ENCODE measurements around the gene KCTD7.
"Not testable (repeated sequence)": the region's sequence is repeated elsewhere in the genome, so short reads cannot be mapped to it uniquely, and the experiment has no call there.

The KCTD7 gene

DNA sequence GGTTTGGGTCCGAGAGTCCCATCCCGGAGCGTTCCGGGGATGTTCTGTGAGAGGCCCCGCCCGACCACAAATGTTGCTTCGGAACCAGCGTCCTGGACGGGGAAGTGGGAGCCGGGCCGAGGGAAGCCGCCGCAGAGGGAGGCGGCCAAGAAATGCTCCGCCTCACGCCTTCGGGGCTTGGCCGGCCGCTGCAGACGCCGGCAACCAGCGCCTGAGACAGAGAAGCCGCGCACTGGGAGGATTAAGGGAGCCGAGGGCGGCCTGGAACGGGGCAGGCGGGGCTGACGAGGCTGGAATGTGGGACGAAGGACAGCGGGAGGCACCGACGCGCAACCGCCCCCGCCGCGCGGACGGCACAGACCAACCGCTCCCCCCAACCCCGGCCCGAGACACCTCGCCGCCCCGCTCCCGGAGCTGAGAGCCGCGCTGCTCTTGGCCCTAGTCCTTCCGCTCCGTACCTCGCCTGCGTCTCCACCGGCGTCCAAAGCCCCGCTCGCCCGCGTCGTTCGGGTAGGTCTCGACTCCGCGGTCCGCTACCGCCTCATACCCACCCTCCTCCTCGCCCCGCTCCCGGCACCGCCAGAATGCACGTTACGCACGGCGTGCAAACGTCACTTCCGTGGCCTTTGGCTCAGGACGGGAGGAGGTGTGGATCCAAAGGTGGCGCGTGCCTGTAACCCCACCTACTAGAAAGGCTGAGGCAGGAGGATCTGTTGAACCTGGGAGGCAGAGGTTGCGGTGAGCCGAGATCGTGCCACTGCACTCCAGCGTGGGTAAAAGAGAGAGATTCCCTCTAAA lies 36.7 kb upstream of the KCTD7 start:
- Histone ChIP-seq H3K27ac (peak overlapping the region; percentile 77 to 89 (median 83)), H3K4me1 (peaks cover 38 to 50% (median 46%) of the 10 kb centered on the region in 10 experiments), H3K4me2 (peak overlapping the region; percentile 80 to 97 (median 92)), H3K9ac (peak overlapping the region; percentile 83 to 97 (median 90)), H3K27me3 (no peaks in the 10 kb centered on the region), H4K20me1 (peaks cover 39 to 52% (median 48%) of the 10 kb centered on the region in 11 experiments), H3K9me3 (replicated peaks in 1 of 11) (peaks cover 0 to 16% (median 9%) of the 10 kb centered on the region in 11 experiments; a peak in 17 of 22 replicates), H3K36me3 (peaks cover 10 to 12% (median 11%) of the 10 kb centered on the region in 11 experiments; a peak in 19 of 22 replicates), H3K4me3 (peak overlapping the region; percentile 79 to 99 (median 96))
- TF ChIP-seq Cebpa-rat (IDR thresholded peaks at IDR 0.05), result no peak

DNA sequence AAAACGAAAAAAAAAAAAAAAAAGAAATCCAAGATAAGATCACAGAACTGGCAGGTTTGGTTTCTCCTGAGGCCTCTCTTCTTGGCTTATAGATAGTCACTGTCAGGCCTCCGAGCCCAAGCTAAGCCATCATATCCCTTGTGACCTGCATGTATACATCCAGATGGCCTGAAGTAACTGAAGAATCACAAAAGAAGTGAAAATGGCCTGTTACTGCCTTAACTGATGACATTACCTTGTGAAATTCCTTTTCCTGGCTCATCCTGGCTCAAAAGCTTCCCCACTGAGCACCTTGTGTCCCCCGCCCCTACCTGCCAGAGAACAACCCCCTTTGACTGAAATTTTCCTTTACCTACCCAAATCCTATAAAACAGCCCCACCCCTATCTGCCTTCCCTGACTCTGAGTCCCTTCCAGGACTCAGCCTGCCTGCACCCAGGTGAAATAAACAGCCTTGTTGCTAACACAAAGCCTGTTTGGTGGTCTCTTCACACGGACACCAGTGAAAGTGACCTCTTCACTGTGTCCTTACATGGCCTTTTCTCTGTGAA lies 36.0 kb upstream of the KCTD7 start:
- Histone ChIP-seq H4K20me1 (peaks cover 32 to 45% (median 42%) of the 10 kb centered on the region in 11 experiments), H3K4me1 (peaks cover 37 to 46% (median 44%) of the 10 kb centered on the region in 10 experiments), H3K9ac (peak overlapping the region; percentile 83 to 97 (median 90)), H3K4me3 (peak overlapping the region; percentile 79 to 99 (median 96)), H3K27ac (peak overlapping the region; percentile 77 to 89 (median 83)), H3K9me3 (replicated peaks in 1 of 11) (peaks cover 0 to 16% (median 9%) of the 10 kb centered on the region in 11 experiments; a peak in 17 of 22 replicates), H3K4me2 (peak overlapping the region; percentile 80 to 97 (median 92))
- H3K36me3 ChIP-seq, H3K27me3 ChIP-seq: not testable (repeated sequence)

DNA sequence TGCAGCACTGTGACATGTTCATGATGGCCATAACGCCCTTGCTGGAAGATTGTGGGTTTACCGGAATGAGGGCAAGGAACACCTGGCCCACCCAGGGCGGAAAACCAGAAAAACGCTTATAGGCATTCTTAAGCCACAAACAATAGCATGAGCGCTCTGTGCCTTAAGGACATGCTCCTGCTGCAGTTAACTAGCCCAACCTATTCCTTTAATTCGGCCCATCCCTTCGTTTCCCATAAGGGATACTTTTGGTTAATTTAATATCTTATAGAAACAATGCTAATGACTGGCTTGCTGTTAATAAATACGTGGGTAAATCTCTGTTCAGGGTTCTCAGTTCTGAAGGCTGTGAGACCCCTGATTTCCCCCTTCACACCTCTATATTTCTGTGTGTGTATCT lies 34.6 kb upstream of the KCTD7 start:
- H3K4me3 ChIP-seq, H3K27ac ChIP-seq, H3K4me2 ChIP-seq, H3K27me3 ChIP-seq, H3K9ac ChIP-seq, H3K36me3 ChIP-seq: not testable (repeated sequence)
- H3K9me3 ChIP-seq (replicated peaks in 1 of 11), result peaks cover 0 to 16% (median 9%) of the 10 kb centered on the region in 11 experiments; a peak in 17 of 22 replicates
- peaks cover 28 to 32% (median 30%) of the 10 kb centered on the region in 10 experiments for H3K4me1 ChIP-seq
- peaks cover 18 to 31% (median 27%) of the 10 kb centered on the region in 11 experiments; a peak in 21 of 22 replicates for H4K20me1 ChIP-seq

DNA sequence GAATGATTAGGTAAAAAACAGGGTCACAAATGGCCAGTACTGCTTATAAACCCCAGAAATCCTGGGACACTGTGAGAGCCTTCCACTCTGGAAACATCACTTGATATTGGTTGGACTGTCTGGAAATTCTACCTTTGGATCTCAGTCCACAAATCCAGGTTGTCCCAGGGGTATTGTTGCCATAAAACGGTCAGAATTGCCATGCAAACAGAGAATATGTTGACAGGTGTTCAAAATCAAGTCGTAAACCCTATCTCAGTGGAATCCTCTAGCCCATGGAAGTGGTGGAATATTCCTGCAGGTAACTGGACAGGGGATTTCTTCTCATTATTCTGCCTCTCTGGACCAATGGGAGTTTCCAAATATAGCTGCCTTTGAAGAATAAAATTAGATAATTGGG lies 31.2 kb upstream of the KCTD7 start:
- TF ChIP-seq Cebpa-rat (IDR thresholded peaks at IDR 0.05), result no peak
- H3K4me1 ChIP-seq, result peaks cover 6 to 11% (median 8%) of the 10 kb centered on the region in 10 experiments

DNA sequence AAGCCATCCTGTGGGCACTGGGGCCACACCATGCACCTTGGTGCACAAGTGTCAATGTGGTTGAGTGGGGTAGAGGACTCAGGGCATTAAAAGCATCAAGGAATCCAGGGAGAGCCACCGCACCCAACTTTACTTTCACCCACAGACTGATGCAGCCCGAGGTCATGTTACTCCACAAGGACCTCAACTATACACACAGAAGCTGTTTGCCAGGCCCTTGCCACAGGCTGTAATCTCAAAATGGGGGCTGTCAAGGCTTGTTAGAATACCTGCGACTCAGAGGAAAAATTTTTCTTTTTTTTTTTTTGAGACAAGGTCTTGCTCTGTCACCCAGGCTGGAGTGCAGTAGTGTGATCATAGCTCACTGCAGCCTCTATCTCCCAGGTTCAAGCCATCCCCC lies 26.5 kb upstream of the KCTD7 start:
- no peak overlapping the region for H3K4me3 ChIP-seq
- TF ChIP-seq Cebpa-rat (IDR thresholded peaks at IDR 0.05), result no peak
- H3K9me3 ChIP-seq (replicated peaks in 1 of 11), result peaks cover 0 to 12% (median 7%) of the 10 kb centered on the region in 11 experiments; a peak in 10 of 22 replicates
- H4K20me1 ChIP-seq, result no peaks in the 10 kb centered on the region
- no peaks in the 10 kb centered on the region for H3K36me3 ChIP-seq
- no peak overlapping the region for H3K9ac ChIP-seq
- no peaks in the 10 kb centered on the region for H3K4me1 ChIP-seq
- H3K27me3 ChIP-seq, result no peaks in the 10 kb centered on the region
- H3K27ac ChIP-seq, result no peak overlapping the region
- no peak overlapping the region for H3K4me2 ChIP-seq

More for the DNA sequence above, 31.2 kb upstream of the KCTD7 start:
- Histone ChIP-seq H3K36me3 (no peaks in the 10 kb centered on the region), H3K9ac (no peak overlapping the region), H3K27ac (no peak overlapping the region), H3K4me2 (no peak overlapping the region), H3K27me3 (no peaks in the 10 kb centered on the region), H3K4me3 (no peak overlapping the region), H4K20me1 (no peaks in the 10 kb centered on the region), H3K9me3 (replicated peaks in 1 of 11) (peaks cover 4 to 27% (median 17%) of the 10 kb centered on the region in 11 experiments; a peak in 18 of 22 replicates)

DNA sequence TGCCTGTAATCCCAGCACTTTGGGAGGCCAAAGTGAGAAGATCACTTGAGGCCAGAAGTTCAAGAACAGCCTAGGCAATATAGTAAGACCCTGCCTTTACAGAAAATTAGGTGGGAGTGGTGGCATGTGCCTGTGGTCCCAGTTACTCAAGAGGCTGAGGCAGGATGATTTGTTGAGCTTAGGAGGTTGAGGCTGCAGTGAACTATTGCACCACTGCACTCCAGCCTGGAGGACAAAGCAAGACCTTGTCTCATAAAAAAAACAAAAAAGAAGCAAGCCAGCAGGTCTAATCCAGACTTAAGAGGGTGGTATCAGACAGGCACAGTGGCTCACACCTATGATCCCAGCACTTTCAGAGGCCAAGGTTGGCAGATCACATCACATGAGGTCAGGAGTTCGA lies 24.5 kb upstream of the KCTD7 start:
- Histone ChIP-seq H3K4me3 (no peak overlapping the region), H3K27me3 (no peaks in the 10 kb centered on the region), H3K9me3 (replicated peaks in 1 of 11) (peaks cover 0 to 12% (median 7%) of the 10 kb centered on the region in 11 experiments; a peak in 10 of 22 replicates), H3K27ac (no peak overlapping the region), H3K4me2 (no peak overlapping the region), H3K9ac (no peak overlapping the region), H3K4me1 (no peaks in the 10 kb centered on the region), H3K36me3 (no peaks in the 10 kb centered on the region), H4K20me1 (no peaks in the 10 kb centered on the region)
- TF ChIP-seq Cebpa-rat (IDR thresholded peaks at IDR 0.05), result no peak

DNA sequence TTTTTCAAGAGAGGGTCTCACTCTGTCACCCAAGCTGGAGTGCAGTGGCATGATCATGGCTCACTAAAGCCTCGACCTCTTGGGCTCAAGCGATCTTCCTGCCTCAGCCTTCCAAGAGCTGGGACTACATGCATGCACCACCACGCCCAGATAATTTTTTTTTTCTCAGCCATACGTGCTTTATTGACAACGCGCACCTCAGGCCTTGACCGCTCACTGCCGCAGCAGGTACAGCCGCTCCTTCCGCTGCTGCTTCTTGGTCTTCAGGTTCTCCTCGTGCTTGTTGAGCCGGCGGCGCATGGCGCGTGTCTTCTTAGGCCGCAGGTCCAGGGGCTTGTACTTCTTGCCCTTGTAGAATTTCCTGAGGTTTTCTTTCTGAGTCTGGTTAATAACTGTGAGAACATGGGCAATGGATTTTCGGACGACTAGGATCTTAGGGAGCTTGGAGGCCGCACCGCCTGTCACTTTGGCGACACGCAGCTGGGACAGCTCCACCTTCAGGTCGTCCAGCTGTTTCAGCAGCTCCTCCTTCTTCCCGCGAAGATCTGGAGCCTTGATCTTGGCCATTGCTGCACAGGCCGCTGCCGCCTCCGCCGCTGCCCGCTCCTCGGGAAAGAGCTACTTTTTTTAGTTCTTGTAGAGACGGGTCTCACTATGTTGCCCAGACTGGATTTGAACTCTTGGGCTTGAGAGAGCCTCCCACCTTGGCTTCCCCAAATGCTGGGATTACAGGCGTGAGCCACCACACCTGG lies 22.0 kb upstream of the KCTD7 start:
- H3K27ac ChIP-seq; H3K9ac ChIP-seq; H3K4me2 ChIP-seq; H3K4me3 ChIP-seq; H4K20me1 ChIP-seq; H3K27me3 ChIP-seq; H3K4me1 ChIP-seq; H3K9me3 ChIP-seq (replicated peaks in 1 of 11); H3K36me3 ChIP-seq: not testable (repeated sequence)

DNA sequence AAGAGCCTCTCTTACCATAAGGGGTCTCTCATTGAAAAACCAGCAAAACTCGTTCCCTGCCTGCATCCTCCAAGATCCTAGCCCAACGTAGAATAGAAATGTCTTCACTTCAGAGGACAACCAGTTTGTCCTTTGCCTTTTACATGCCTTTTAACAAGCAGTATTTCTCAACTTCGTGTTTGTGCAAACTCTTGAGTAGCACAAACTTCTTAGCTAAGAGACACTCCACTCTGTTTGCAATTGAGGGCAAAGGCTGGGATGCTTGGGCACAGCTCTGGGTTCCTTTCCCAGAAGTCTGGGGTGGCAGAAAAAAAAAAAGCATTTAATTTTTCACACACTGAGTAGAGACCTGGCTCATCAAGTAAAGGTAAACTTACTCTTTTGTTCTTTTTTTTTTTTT lies 19.5 kb upstream of the KCTD7 start:
- H3K4me3 ChIP-seq, result no peak overlapping the region
- no peaks in the 10 kb centered on the region for H3K4me1 ChIP-seq
- H3K36me3 ChIP-seq, result no peaks in the 10 kb centered on the region
- H3K27me3 ChIP-seq, result no peaks in the 10 kb centered on the region
- H4K20me1 ChIP-seq, result no peaks in the 10 kb centered on the region
- TF ChIP-seq Cebpa-rat (IDR thresholded peaks at IDR 0.05), result no peak
- H3K4me2 ChIP-seq, result no peak overlapping the region
- peaks cover 8 to 20% (median 13%) of the 10 kb centered on the region in 11 experiments; a peak in 21 of 22 replicates for H3K9me3 ChIP-seq (replicated peaks in 1 of 11)
- no peak overlapping the region for H3K9ac ChIP-seq
- H3K27ac ChIP-seq, result no peak overlapping the region

DNA sequence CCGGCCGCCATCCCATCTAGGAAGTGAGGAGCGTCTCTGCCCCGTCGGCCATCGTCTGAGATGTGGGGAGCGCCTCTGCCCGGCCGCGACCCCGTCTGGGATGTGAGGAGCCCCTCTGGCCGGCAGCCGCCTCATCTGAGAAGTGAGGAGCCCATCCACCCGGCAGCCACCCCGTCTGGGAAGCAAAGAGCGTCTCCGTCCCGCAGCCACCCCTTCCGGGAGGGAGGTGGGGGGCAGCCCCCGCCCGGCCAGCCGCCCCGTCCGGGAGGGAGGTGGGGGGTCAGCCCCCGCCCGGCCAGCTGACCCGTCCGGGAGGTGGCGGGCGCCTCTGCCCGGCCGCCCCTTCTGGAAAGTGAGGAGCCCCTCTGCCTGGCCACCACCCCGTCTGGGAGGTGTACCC lies 14.1 kb upstream of the KCTD7 start:
- H3K36me3 ChIP-seq, H3K4me2 ChIP-seq, H3K27me3 ChIP-seq: not testable (repeated sequence)

More for the DNA sequence above, 14.1 kb upstream of the KCTD7 start:
- H3K4me1 ChIP-seq, H3K9ac ChIP-seq, H3K4me3 ChIP-seq, H3K27ac ChIP-seq, H4K20me1 ChIP-seq: not testable (repeated sequence)
- H3K9me3 ChIP-seq (replicated peaks in 1 of 11), result peaks cover 8 to 27% (median 15%) of the 10 kb centered on the region in 11 experiments; a peak in 21 of 22 replicates

Measured in BLaER1 treated with 17β-estradiol and CSF1 and Interleukin-3, amounts not matched to agents 10 nM and 100 nM (cell line).